HepG2 (cell line): ENCODE data around the gene TGM1. TPM values are rescaled to one million over a fixed set of nuclear protein-coding genes. Genes with fewer than 3 reads are reported as not detected.

Experiments
- CBX2 ChIP-seq, 2 experiments: fragments of 200-600 bp in 1 of 2; sonication (generic); formaldehyde crosslinking in 1 of 2; IDR thresholded peaks; 2 replicates each; pipeline versions ENCODE4 v1.7.0 to v1.8.1; 2018 to 2022; ENCODE audit warnings: low read depth in 2 of 2, low read length in 1 of 2, mild to moderate bottlenecking in 1 of 2, missing genetic modification reagents in 1 of 2
- CC2D1A ChIP-seq: sonication (generic); formaldehyde crosslinking; IDR thresholded peaks from 2 replicates; pipeline ENCODE4 v1.8.1; 2023; ENCODE audit warnings: mild to moderate bottlenecking, missing genetic modification reagents
- ETV5 ChIP-seq: IDR thresholded peaks from 2 replicates; pipeline ENCODE4 v1.6.1; 2018; ENCODE audit warnings: missing biosample characterization, missing genetic modification reagents, inconsistent platforms, borderline replicate concordance
- FOXA3 ChIP-seq: IDR thresholded peaks from 2 replicates; pipeline ENCODE4 v1.6.1; 2016; ENCODE audit warnings: missing genetic modification reagents, missing compliant biosample characterization
- FOXK2 ChIP-seq: fragments of 450-650 bp; IDR thresholded peaks from 2 replicates; pipeline ENCODE4 v1.6.1; 2016
- KMT2B ChIP-seq: IDR thresholded peaks from 2 replicates; pipeline ENCODE4 v1.6.1; 2016; ENCODE audit warnings: missing genetic modification reagents, missing compliant biosample characterization
- MEIS2 ChIP-seq: sonication (generic); formaldehyde crosslinking; IDR thresholded peaks from 2 replicates; pipeline ENCODE4 v1.9.0; 2021; ENCODE audit warnings: mild to moderate bottlenecking, missing genetic modification reagents
- NFKBIZ ChIP-seq: IDR thresholded peaks from 2 replicates; pipeline ENCODE4 v1.6.1; 2018; ENCODE audit warnings: missing genetic modification reagents, missing compliant biosample characterization
- PPARG ChIP-seq: conservative IDR thresholded peaks from 2 replicates; pipeline ENCODE4 v1.6.1; 2016; ENCODE audit warnings: missing biosample characterization, missing genetic modification reagents
- PRDM10 ChIP-seq: sonication (generic); formaldehyde crosslinking; IDR thresholded peaks from 2 replicates; pipeline ENCODE4 v1.4.0; 2020; ENCODE audit warnings: low read depth, missing genetic modification reagents
- SNAPC2 ChIP-seq: sonication (generic); formaldehyde crosslinking; IDR thresholded peaks from 2 replicates; pipeline ENCODE4 v1.8.1; 2022; ENCODE audit warnings: mild to moderate bottlenecking, missing genetic modification reagents
- U2AF1 ChIP-seq: fragments of 200-400 bp; formaldehyde crosslinking; optimal IDR thresholded peaks from 2 replicates; pipeline ENCODE3; 2017; ENCODE audit warnings: mild to moderate bottlenecking, low read depth, low read length
- UBTF ChIP-seq: sonication (generic); formaldehyde crosslinking; IDR thresholded peaks from 2 replicates; pipeline ENCODE4 v1.4.0; 2020; ENCODE audit warnings: mild to moderate bottlenecking, missing genetic modification reagents
- ZNF160 ChIP-seq: sonication (generic); formaldehyde crosslinking; IDR thresholded peaks from 2 replicates; pipeline ENCODE4 v1.8.0; 2022; ENCODE audit warnings: mild to moderate bottlenecking, inconsistent platforms, missing genetic modification reagents
- ZNF253 ChIP-seq: sonication (generic); formaldehyde crosslinking; IDR thresholded peaks from 2 replicates; pipeline ENCODE4 v1.8.0; 2022; ENCODE audit warnings: mild to moderate bottlenecking, missing genetic modification reagents, borderline replicate concordance
- ZNF326 ChIP-seq: sonication (generic); formaldehyde crosslinking; IDR thresholded peaks from 2 replicates; pipeline ENCODE4 v1.4.0; 2020; ENCODE audit warnings: missing genetic modification reagents, borderline replicate concordance
- ZNF350 ChIP-seq: sonication (generic); formaldehyde crosslinking; IDR thresholded peaks from 2 replicates; pipeline ENCODE4 v1.4.0; 2020; ENCODE audit warnings: mild to moderate bottlenecking, low read depth, missing genetic modification reagents, borderline replicate concordance
- ZNF354B ChIP-seq: sonication (generic); formaldehyde crosslinking; IDR thresholded peaks from 2 replicates; pipeline ENCODE4 v1.8.0; 2022; ENCODE audit warnings: mild to moderate bottlenecking, missing genetic modification reagents
- ZNF737 ChIP-seq: sonication (generic); formaldehyde crosslinking; IDR thresholded peaks from 2 replicates; pipeline ENCODE4 v1.5.0; 2020; ENCODE audit warnings: missing genetic modification reagents, mild to moderate bottlenecking, borderline replicate concordance
- ZNF773 ChIP-seq: sonication (generic); formaldehyde crosslinking; IDR thresholded peaks from 2 replicates; pipeline ENCODE4 v1.4.0; 2020; ENCODE audit warnings: missing genetic modification reagents, borderline replicate concordance
- ZNF839 ChIP-seq: sonication (generic); formaldehyde crosslinking; IDR thresholded peaks from 2 replicates; pipeline ENCODE4 v1.4.0; 2020; ENCODE audit warnings: missing genetic modification reagents, mild to moderate bottlenecking, borderline replicate concordance
- ZNF878 ChIP-seq: sonication (generic); formaldehyde crosslinking; IDR thresholded peaks from 2 replicates; pipeline ENCODE4 v1.8.1; 2023; ENCODE audit warnings: mild to moderate bottlenecking, missing genetic modification reagents, moderate library complexity
- polyA plus RNA-seq, 8 experiments: library from polyadenylated mRNA; depleted of rRNA in 3 of 8; stranded (reverse) in 7 of 8; unstranded in 1 of 8; fragments of >200 nt; fragmentation: Illumina TruSeq in 4 of 8; extraction: Trizol in 4 of 8; gene quantifications; 2 replicates each; pipeline versions ENCODE4 v1.2.1 to v1.2.3, GENCODE V29; 2011 to 2016; ENCODE audit warnings: low read depth in 4 of 8, missing spikeins in 1 of 8, mixed read lengths in 1 of 8; ENCODE audit not compliant: insufficient read depth in 1 of 8
- total RNA-seq, 5 experiments: library from RNA; depleted of rRNA; stranded (reverse); fragments of >200 nt; fragmentation: Illumina TruSeq; extraction: Trizol; gene quantifications; 2 replicates each; pipeline ENCODE4 v1.2.3, GENCODE V29; 2016; ENCODE audit warnings: low read depth in 1 of 5
- TF ChIP-seq, protein P1 (sequence below): IDR thresholded peaks from 2 replicates; pipeline ENCODE4 v1.6.1; 2016

Gene TGM1
- total and polyA plus RNA-seq, 2 of the 13 experiments (the other 11 are each of a cell fraction or from before 2014, with no cell fraction given): 3.2 to 10.6 TPM

DNA sequence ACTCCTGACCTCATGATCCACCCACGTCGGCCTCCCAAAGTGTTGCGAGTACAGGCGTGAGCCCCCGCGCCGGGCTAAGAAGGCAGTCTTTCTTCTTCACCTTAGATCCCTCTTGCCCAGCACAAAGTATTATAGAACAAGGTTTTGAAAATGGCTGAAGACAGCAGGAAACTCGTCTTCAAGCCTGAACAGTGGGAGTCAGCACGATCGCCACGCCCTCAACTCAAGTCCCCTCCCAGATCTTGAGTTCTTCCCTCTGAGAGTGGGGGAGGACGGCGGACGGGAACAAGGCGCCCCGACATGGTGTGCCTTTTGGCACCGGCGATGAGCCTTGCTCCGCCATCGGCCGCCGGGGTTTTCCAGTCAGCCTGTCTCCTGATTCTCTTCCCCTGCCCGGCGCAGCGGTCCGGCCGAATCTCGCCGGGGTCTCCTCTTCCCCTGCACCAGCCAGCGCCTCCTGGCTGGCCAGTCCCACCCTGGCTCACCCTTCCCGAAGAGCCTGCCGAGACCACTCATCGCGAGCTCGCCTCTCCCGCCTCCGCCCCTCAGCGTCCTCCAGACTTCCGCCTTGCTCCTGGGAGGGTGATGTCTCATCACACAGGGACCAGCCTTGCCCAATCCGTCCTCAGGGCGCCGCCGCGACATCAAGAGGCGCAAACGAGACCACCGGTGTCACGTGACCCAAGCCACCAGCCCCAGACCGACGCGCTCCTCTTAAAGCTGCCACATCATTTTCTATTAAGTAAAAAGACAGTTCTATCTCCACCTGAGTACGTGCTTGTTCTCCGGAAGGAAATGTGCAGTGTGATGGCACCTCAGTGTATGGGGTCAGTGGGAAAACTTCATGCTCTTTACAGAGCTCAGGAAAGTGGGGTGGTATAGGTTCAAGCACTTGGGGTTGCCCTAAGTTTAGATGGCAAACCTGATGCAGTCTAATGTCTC lies 49.8 kb downstream of the TGM1 start, which contains the start of gene CHMP4A (continued):
- peak; percentile 96 for TF ChIP-seq PRDM10
- TF ChIP-seq, protein P1, sequence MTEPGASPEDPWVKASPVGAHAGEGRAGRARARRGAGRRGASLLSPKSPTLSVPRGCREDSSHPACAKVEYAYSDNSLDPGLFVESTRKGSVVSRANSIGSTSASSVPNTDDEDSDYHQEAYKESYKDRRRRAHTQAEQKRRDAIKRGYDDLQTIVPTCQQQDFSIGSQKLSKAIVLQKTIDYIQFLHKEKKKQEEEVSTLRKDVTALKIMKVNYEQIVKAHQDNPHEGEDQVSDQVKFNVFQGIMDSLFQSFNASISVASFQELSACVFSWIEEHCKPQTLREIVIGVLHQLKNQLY (CRISPR knock-in tag): peak; percentile 88
- TF ChIP-seq ZNF326 (CRISPR knock-in tag): no peak
- TF ChIP-seq ZNF253 (CRISPR knock-in tag): peak; percentile 67; the same call in 1 of the 2 replicates
- peak; percentile 85 for TF ChIP-seq FOXA3 (CRISPR knock-in tag)
- TF ChIP-seq U2AF1: peak; percentile 99
- peak; percentile 96 for TF ChIP-seq MEIS2 (CRISPR knock-in tag)
- TF ChIP-seq ZNF773 (CRISPR knock-in tag): peak; percentile 96
- TF ChIP-seq CBX2 (IDR thresholded peaks at IDR 0.05; ENCODE audit: low read depth, low read length): no peak
- TF ChIP-seq CBX2 (CRISPR knock-in tag; IDR thresholded peaks at IDR 0.05; ENCODE audit: low read depth): no peak
- TF ChIP-seq ZNF839: peak; percentile 99
- TF ChIP-seq NFKBIZ (CRISPR knock-in tag): peak; percentile 80; the same call in 1 of the 2 replicates
- 0 out of 2 replicates have a peak, but pooled peaks have one; percentile 39 for TF ChIP-seq PPARG (CRISPR knock-in tag)
- peak; percentile 99 for TF ChIP-seq ZNF350 (CRISPR knock-in tag)
- no peak for TF ChIP-seq ZNF737 (CRISPR knock-in tag)
- TF ChIP-seq ZNF354B: no peak
- TF ChIP-seq SNAPC2: peak; percentile 75; the same call in 1 of the 2 replicates
- TF ChIP-seq ETV5: peak; percentile 94
- peak; percentile 96 for TF ChIP-seq ZNF160 (CRISPR knock-in tag)
- TF ChIP-seq CC2D1A: peak; percentile 90; the same call in 1 of the 2 replicates
- TF ChIP-seq ZNF878 (CRISPR knock-in tag): no peak
- peak; percentile 92; the same call in 1 of the 2 replicates for TF ChIP-seq KMT2B (CRISPR knock-in tag)
- peak; percentile 86 for TF ChIP-seq FOXK2
- TF ChIP-seq UBTF (CRISPR knock-in tag): peak; percentile 95
